CD14-positive monocyte (primary cell): ENCODE results near the gene TNN. TPM values are rescaled to one million over a fixed set of nuclear protein-coding genes. Genes with fewer than 3 reads are reported as not detected.

Source experiments
- DNase-seq, 3 donors: peaks; one replicate each; pipeline ENCODE4 v3.0.0-alpha.2; 2011 to 2022
- H2AFZ ChIP-seq: 2 replicates; pipeline ENCODE4 v1.6.0; 2012; ENCODE audit warnings: mild to moderate bottlenecking, low read depth, low read length, inconsistent platforms; ENCODE audit not compliant: insufficient read depth, poor library complexity, severe bottlenecking
- H3K27ac ChIP-seq, 2 donors: 1 replicate in 1 of 2; 2 replicates in 1 of 2; pipeline ENCODE4 v1.5.1; 2012 to 2013; ENCODE audit warnings: low read length in 2 of 2, control low read depth in 1 of 2, inconsistent platforms in 1 of 2, low read depth in 1 of 2, mild to moderate bottlenecking in 1 of 2
- H3K27me3 ChIP-seq, 2 donors: one replicate each; pipeline versions ENCODE4 v1.6.0 to v1.6.1; 2011 to 2013; ENCODE audit warnings: low read length in 2 of 2; ENCODE audit not compliant: control insufficient read depth in 2 of 2, insufficient read depth in 2 of 2
- H3K36me3 ChIP-seq, 2 donors: replicated peaks in 1 of 2; 1 replicate in 1 of 2; 2 replicates in 1 of 2; pipeline versions ENCODE4 v1.5.1 to v1.6.1; 2012 to 2013; ENCODE audit warnings: low read length in 2 of 2, control low read depth in 1 of 2, inconsistent platforms in 1 of 2, mild to moderate bottlenecking in 1 of 2; ENCODE audit not compliant: insufficient read depth in 2 of 2, control insufficient read depth in 1 of 2
- H3K4me1 ChIP-seq, 2 donors: 1 replicate in 1 of 2; 2 replicates in 1 of 2; pipeline versions ENCODE4 v1.5.1 to v1.6.1; 2012 to 2013; ENCODE audit warnings: low read length in 2 of 2, control low read depth in 1 of 2, inconsistent platforms in 1 of 2, mild to moderate bottlenecking in 1 of 2, moderate library complexity in 1 of 2; ENCODE audit not compliant: insufficient read depth in 2 of 2, control insufficient read depth in 1 of 2
- H3K4me2 ChIP-seq: replicated peaks from 2 replicates; pipeline ENCODE3; 2012; ENCODE audit warnings: low read length, moderate library complexity, mild to moderate bottlenecking; ENCODE audit not compliant: poor library complexity, severe bottlenecking; ENCODE audit errors: extremely low read depth
- H3K4me3 ChIP-seq, 3 experiments: fragments of 200-600 bp in 1 of 3; sonication (generic) in 1 of 3; replicated peaks in 1 of 3; 1 replicate in 2 of 3; 2 replicates in 1 of 3; pipeline ENCODE4 v1.5.1; 2011 to 2013; ENCODE audit warnings: low read length in 3 of 3, mild to moderate bottlenecking in 3 of 3, control low read depth in 2 of 3, low read depth in 2 of 3, inconsistent platforms in 1 of 3, moderate library complexity in 1 of 3
- H3K79me2 ChIP-seq: 2 replicates; pipeline ENCODE4 v1.6.0; 2012; ENCODE audit warnings: mild to moderate bottlenecking, control low read depth, inconsistent platforms, low read length, moderate library complexity; ENCODE audit not compliant: insufficient read depth
- H3K9ac ChIP-seq: 2 replicates; pipeline ENCODE4 v1.6.0; 2017; ENCODE audit warnings: low read length, mild to moderate bottlenecking; ENCODE audit not compliant: insufficient read depth, poor library complexity, severe bottlenecking
- H3K9me3 ChIP-seq, 2 donors: replicated peaks in 1 of 2; 1 replicate in 1 of 2; 2 replicates in 1 of 2; pipeline versions ENCODE4 v1.5.1 to v1.6.1; 2012 to 2013; ENCODE audit warnings: low read length in 2 of 2, control low read depth in 1 of 2; ENCODE audit not compliant: control insufficient read depth in 1 of 2, insufficient read depth in 1 of 2
- H4K20me1 ChIP-seq: 2 replicates; pipeline ENCODE4 v1.6.0; 2012; ENCODE audit warnings: mild to moderate bottlenecking, low read length, control low read depth, moderate library complexity; ENCODE audit not compliant: insufficient read depth
- H3K27ac Mint-ChIP-seq, 7 donors: one replicate each; pipeline ENCODE4 v1.8.0; 2020; ENCODE audit warnings: mild to moderate bottlenecking in 7 of 7, mixed read lengths in 7 of 7, moderate library complexity in 6 of 7, inconsistent platforms in 2 of 7
- H3K27me3 Mint-ChIP-seq, 3 donors: one replicate each; pipeline ENCODE4 v1.8.0; 2021 to 2022; ENCODE audit warnings: low read depth in 3 of 3, mild to moderate bottlenecking in 3 of 3, mixed read lengths in 3 of 3, moderate library complexity in 3 of 3, inconsistent platforms in 1 of 3
- H3K36me3 Mint-ChIP-seq, 2 donors: one replicate each; pipeline ENCODE4 v1.8.0; 2020; ENCODE audit warnings: mixed read lengths in 2 of 2, inconsistent platforms in 1 of 2, mild to moderate bottlenecking in 1 of 2
- H3K4me1 Mint-ChIP-seq: one replicate; pipeline ENCODE4 v1.8.0; 2020; ENCODE audit warnings: mild to moderate bottlenecking, mixed read lengths
- H3K4me3 Mint-ChIP-seq, 2 donors: one replicate each; pipeline ENCODE4 v1.8.0; 2020; ENCODE audit warnings: mild to moderate bottlenecking in 2 of 2, mixed read lengths in 2 of 2, moderate library complexity in 1 of 2
- H3K9me3 Mint-ChIP-seq, 7 donors: one replicate each; pipeline ENCODE4 v1.8.0; 2020 to 2022; ENCODE audit warnings: mixed read lengths in 7 of 7, mild to moderate bottlenecking in 6 of 7, moderate library complexity in 6 of 7, inconsistent platforms in 2 of 7
- CTCF ChIP-seq: fragments of 200-600 bp; IDR thresholded peaks from one replicate; pipeline ENCODE4 v1.8.0; 2022; ENCODE audit warnings: antibody characterized with exemption, mild to moderate bottlenecking
- WGBS: methylation state at CpG from one replicate; pipeline ENCODE4 v1.1.5; 2013; ENCODE audit warnings: missing lambda C conversion rate; ENCODE audit not compliant: insufficient coverage; 5-methylcytosine and 5-hydroxymethylcytosine counted together
- intact Hi-C, 2 donors: fragments of 100-400 bp; cut with micrococcal nuclease; formaldehyde crosslinking; loops; one replicate each; pipeline versions ENCODE4 v1.15.0 to v1.15.1; 2023
- polyA plus RNA-seq, 3 donors: library from polyadenylated mRNA; depleted of rRNA in 1 of 3; unstranded in 2 of 3; stranded (reverse) in 1 of 3; fragments of 300-500 nt in 2 of 3; fragments of >200 nt in 1 of 3; fragmentation: Illumina TruSeq in 2 of 3; gene quantifications; 1 replicate in 2 of 3; 2 replicates in 1 of 3; pipeline ENCODE4 v1.2.3, GENCODE V29; 2012 to 2021

Gene TNN
- polyA plus RNA-seq, 3 donors: not detected

- Histone ChIP-seq H3K4me3 (no peak overlapping the region), H3K27ac (no peak overlapping the region), H3K9me3 (no peaks in the 10 kb centered on the region), H4K20me1 (no peaks in the 10 kb centered on the region), H3K4me2 (no peak overlapping the region), H3K4me1 (peaks cover 7 to 13% of the 10 kb centered on the region in 2 donors), H3K27me3 (no peaks in the 10 kb centered on the region), H3K79me2 (no peaks in the 10 kb centered on the region), H2AFZ (no peak overlapping the region), H3K9ac (no peak overlapping the region), H3K36me3 (no peaks in the 10 kb centered on the region)
- DNase-seq: no peak
- Mint-ChIP-seq H3K4me3 (no peak overlapping the region), H3K27ac (no peak overlapping the region), H3K9me3 (peaks cover 0 to 3% (median 0%) of the 10 kb centered on the region in 7 donors), H3K4me1 (peaks cover 28% of the 10 kb centered on the region), H3K36me3 (no peaks in the 10 kb centered on the region), H3K27me3 (no peaks in the 10 kb centered on the region)
- intact Hi-C loops: no loop called here
- TF ChIP-seq CTCF: no peak
- WGBS: 97% methylated on average over 3 of the region's 4 CpGs
Observed at GRCh38 chr1:175094626-175095025, 27.0 kb downstream of the TNN start.

GRCh38 chr1:175095069-175095468 lies 27.4 kb downstream of the TNN start:
- no peak overlapping the region for H3K4me2 ChIP-seq
- no peaks in the 10 kb centered on the region for H3K79me2 ChIP-seq
- Mint-ChIP-seq H3K36me3 (no peaks in the 10 kb centered on the region), H3K27ac (no peak overlapping the region), H3K4me1 (peaks cover 26% of the 10 kb centered on the region), H3K27me3 (peaks cover 0 to 1% (median 0%) of the 10 kb centered on the region in 3 donors), H3K9me3 (peaks cover 0 to 3% (median 0%) of the 10 kb centered on the region in 7 donors), H3K4me3 (no peak overlapping the region)
- H4K20me1 ChIP-seq: no peaks in the 10 kb centered on the region
- no peaks in the 10 kb centered on the region for H3K27me3 ChIP-seq
- DNase-seq: no peak
- no peak overlapping the region for H2AFZ ChIP-seq
- intact Hi-C loops: no loop called here
- no peak overlapping the region for H3K9ac ChIP-seq
- no peak for TF ChIP-seq CTCF
- H3K4me1 ChIP-seq: peaks cover 7 to 13% of the 10 kb centered on the region in 2 donors
- no peaks in the 10 kb centered on the region for H3K36me3 ChIP-seq
- H3K4me3 ChIP-seq: no peak overlapping the region
- 100% methylated on average over 3 of the region's 3 CpGs for WGBS
- H3K27ac ChIP-seq: no peak overlapping the region
- H3K9me3 ChIP-seq: no peaks in the 10 kb centered on the region
